ENCODE measurements around the gene TFF1. TPM values are rescaled to one million over a fixed set of nuclear protein-coding genes. Genes with fewer than 3 reads are reported as not detected.

Gene TFF1
- total RNA-seq, 1 experiment from 2014 or later, result 2.2 TPM

GRCh38 chr21:42324896-42325295 is 41.4 kb downstream of the TFF1 start:
- BruUV-seq (replicated peaks), result no TSS peak
- no peak overlapping the region for H3K4me2 ChIP-seq
- POLR2A ChIA-PET (ENCODE audit: unreplicated experiment), result no interaction called here
- DNase-seq, result no peak
- no peaks in the 10 kb centered on the region for H3K9me2 ChIP-seq (ENCODE audit: insufficient read depth)
- H3K36me3 ChIP-seq (ENCODE audit: low read depth), result no peaks in the 10 kb centered on the region
- no peak overlapping the region for H3K27ac ChIP-seq
- CTCF ChIA-PET, result no interaction called here
- TF ChIP-seq EZH2 (IDR thresholded peaks at IDR 0.05; ENCODE audit: low read depth) (no peak), CTCF (conservative IDR thresholded peaks at IDR 0.05) (no peak)
- H3K4me1 ChIP-seq (replicated peaks; ENCODE audit: insufficient read depth), result no peaks in the 10 kb centered on the region
- intact Hi-C loops (cut with micrococcal nuclease; ENCODE audit: unreplicated experiment), result no loop called here
- no peak overlapping the region for H2AFZ ChIP-seq
- H4K20me1 ChIP-seq (ENCODE audit: insufficient read depth), result no peaks in the 10 kb centered on the region
- H3K79me2 ChIP-seq (ENCODE audit: low read depth), result no peaks in the 10 kb centered on the region
- no peaks in the 10 kb centered on the region for H3F3A ChIP-seq (ENCODE audit: insufficient read depth, low read depth)
- no peak overlapping the region for H3K4me3 ChIP-seq
- no peaks in the 10 kb centered on the region for H3K27me3 ChIP-seq (ENCODE audit: insufficient read depth, low read depth)
- H3K9me3 ChIP-seq (ENCODE audit: insufficient read depth, low read depth), result no peaks in the 10 kb centered on the region

GRCh38 chr21:42321845-42322244 is 44.5 kb downstream of the TFF1 start:
- no peaks in the 10 kb centered on the region for H3K9me3 ChIP-seq (ENCODE audit: insufficient read depth, low read depth)
- H3K27me3 ChIP-seq (ENCODE audit: insufficient read depth, low read depth), result no peaks in the 10 kb centered on the region
- H2AFZ ChIP-seq, result no peak overlapping the region
- intact Hi-C loops (cut with micrococcal nuclease; ENCODE audit: unreplicated experiment), result no loop called here
- H3K4me3 ChIP-seq, result no peak overlapping the region
- H3K4me2 ChIP-seq, result no peak overlapping the region
- no peaks in the 10 kb centered on the region for H3K79me2 ChIP-seq (ENCODE audit: low read depth)
- no peak overlapping the region for H3K27ac ChIP-seq
- CTCF ChIA-PET, result no interaction called here
- no peaks in the 10 kb centered on the region for H4K20me1 ChIP-seq (ENCODE audit: insufficient read depth)
- POLR2A ChIA-PET (ENCODE audit: unreplicated experiment), result no interaction called here
- H3F3A ChIP-seq (ENCODE audit: insufficient read depth, low read depth), result no peaks in the 10 kb centered on the region
- no TSS peak for BruUV-seq (replicated peaks)
- no peaks in the 10 kb centered on the region for H3K4me1 ChIP-seq (replicated peaks; ENCODE audit: insufficient read depth)
- TF ChIP-seq CTCF (conservative IDR thresholded peaks at IDR 0.05), result no peak
- TF ChIP-seq EZH2 (IDR thresholded peaks at IDR 0.05; ENCODE audit: low read depth), result no peak
- H3K9me2 ChIP-seq (ENCODE audit: insufficient read depth), result no peaks in the 10 kb centered on the region
- no peaks in the 10 kb centered on the region for H3K36me3 ChIP-seq (ENCODE audit: low read depth)
- no peak for DNase-seq

GRCh38 chr21:42321231-42321630 is 45.1 kb downstream of the TFF1 start:
- TF ChIP-seq EZH2 (IDR thresholded peaks at IDR 0.05; ENCODE audit: low read depth) (no peak), CTCF (conservative IDR thresholded peaks at IDR 0.05) (no peak)
- Histone ChIP-seq H3K79me2 (ENCODE audit: low read depth) (no peaks in the 10 kb centered on the region), H3K27me3 (ENCODE audit: insufficient read depth, low read depth) (no peaks in the 10 kb centered on the region), H3K9me3 (ENCODE audit: insufficient read depth, low read depth) (no peaks in the 10 kb centered on the region), H3K4me3 (no peak overlapping the region), H2AFZ (no peak overlapping the region), H3F3A (ENCODE audit: insufficient read depth, low read depth) (no peaks in the 10 kb centered on the region), H3K36me3 (ENCODE audit: low read depth) (no peaks in the 10 kb centered on the region), H3K4me1 (replicated peaks; ENCODE audit: insufficient read depth) (no peaks in the 10 kb centered on the region), H3K9me2 (ENCODE audit: insufficient read depth) (no peaks in the 10 kb centered on the region), H3K4me2 (no peak overlapping the region), H3K27ac (no peak overlapping the region), H4K20me1 (ENCODE audit: insufficient read depth) (no peaks in the 10 kb centered on the region)
- no TSS peak for BruUV-seq (replicated peaks)
- POLR2A ChIA-PET (ENCODE audit: unreplicated experiment), result no interaction called here
- DNase-seq, result no peak
- intact Hi-C loops (cut with micrococcal nuclease; ENCODE audit: unreplicated experiment), result no loop called here
- CTCF ChIA-PET, result no interaction called here
